Measurements from ENCODE around the gene MADD. TPM values are rescaled to one million over a fixed set of nuclear protein-coding genes. Genes with fewer than 3 reads are reported as not detected.

Gene MADD
- total and polyA plus RNA-seq, 10 of the 15 experiments (the other 5 are each of a cell fraction or from before 2014, with no cell fraction given): 0.47 to 35.4 (median 17.6) TPM

DNA sequence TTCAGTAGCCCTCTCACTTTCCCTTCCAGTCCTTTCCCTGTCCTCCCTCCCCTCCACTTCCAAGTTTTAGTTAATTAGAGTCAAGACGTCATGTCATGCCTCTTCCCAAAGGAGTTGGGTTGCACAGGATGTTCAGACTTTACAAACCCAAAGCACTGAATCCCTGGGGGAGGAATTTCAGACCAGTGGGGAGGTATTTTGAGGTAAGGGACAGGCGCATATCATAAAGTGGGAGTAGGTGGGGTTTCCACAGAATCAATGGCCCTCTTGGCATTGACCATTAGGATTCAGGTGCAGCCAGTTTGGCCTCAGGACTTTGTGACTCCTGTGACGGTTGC, 20.6 kb upstream of the MADD start (continued):
- TF ChIP-seq, protein P1, sequence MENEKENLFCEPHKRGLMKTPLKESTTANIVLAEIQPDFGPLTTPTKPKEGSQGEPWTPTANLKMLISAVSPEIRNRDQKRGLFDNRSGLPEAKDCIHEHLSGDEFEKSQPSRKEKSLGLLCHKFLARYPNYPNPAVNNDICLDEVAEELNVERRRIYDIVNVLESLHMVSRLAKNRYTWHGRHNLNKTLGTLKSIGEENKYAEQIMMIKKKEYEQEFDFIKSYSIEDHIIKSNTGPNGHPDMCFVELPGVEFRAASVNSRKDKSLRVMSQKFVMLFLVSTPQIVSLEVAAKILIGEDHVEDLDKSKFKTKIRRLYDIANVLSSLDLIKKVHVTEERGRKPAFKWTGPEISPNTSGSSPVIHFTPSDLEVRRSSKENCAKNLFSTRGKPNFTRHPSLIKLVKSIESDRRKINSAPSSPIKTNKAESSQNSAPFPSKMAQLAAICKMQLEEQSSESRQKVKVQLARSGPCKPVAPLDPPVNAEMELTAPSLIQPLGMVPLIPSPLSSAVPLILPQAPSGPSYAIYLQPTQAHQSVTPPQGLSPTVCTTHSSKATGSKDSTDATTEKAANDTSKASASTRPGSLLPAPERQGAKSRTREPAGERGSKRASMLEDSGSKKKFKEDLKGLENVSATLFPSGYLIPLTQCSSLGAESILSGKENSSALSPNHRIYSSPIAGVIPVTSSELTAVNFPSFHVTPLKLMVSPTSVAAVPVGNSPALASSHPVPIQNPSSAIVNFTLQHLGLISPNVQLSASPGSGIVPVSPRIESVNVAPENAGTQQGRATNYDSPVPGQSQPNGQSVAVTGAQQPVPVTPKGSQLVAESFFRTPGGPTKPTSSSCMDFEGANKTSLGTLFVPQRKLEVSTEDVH (IDR thresholded peaks at IDR 0.05; ENCODE audit: low read depth, partially characterized antibody): no peak

DNA sequence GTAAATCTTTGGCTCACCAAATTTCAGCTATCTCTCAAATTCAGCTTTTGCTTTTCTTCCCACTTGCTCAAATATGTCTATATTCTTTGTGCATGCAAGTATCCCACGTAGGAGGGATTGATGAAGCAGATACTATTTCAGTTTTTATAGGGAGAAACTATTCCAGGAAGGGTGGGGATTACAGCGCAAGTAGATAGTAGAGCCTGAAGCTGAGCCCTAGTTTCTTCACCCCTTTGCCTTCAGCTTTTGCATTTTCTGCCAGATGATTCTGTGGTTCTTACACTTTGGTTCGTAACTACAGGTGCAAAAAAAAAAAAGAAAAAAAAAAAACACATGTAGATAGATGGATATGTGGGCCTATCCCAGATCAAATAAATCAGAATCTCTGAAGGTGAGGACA, 18.2 kb upstream of the MADD start:
- Histone ChIP-seq H3K27ac (ENCODE audit: control insufficient read depth, insufficient read depth) (no peak overlapping the region), H3K9me3 (replicated peaks; ENCODE audit: control insufficient read depth, insufficient read depth, low read length) (no peaks in the 10 kb centered on the region), H3K4me3 (no peak overlapping the region), H3K9ac (ENCODE audit: control insufficient read depth, insufficient read depth, low read length) (no peak overlapping the region), H2AFZ (ENCODE audit: control insufficient read depth, low read depth, low read length) (no peak overlapping the region), H3K36me3 (ENCODE audit: control insufficient read depth in 2 of 2, insufficient read depth in 2 of 2, low read length in 1 of 2) (no peaks in the 10 kb centered on the region; a peak in 1 of 4 replicates), H3K27me3 (replicated peaks in 1 of 2; ENCODE audit: control insufficient read depth in 2 of 2, insufficient read depth in 2 of 2, low read length in 1 of 2) (no peaks in the 10 kb centered on the region), H4K20me1 (ENCODE audit: control insufficient read depth, insufficient read depth) (no peaks in the 10 kb centered on the region), H3K4me2 (ENCODE audit: control insufficient read depth, insufficient read depth) (no peak overlapping the region), H3K4me1 (ENCODE audit: control insufficient read depth, insufficient read depth, low read length) (peaks cover 8% of the 10 kb centered on the region), H3K79me2 (ENCODE audit: control insufficient read depth, insufficient read depth, low read length) (peaks cover 24% of the 10 kb centered on the region)
- no peak for FAIRE-seq
- TF ChIP-seq ESRRA (IDR thresholded peaks at IDR 0.05; ENCODE audit: low read length) (no peak), EZH2 (IDR thresholded peaks at IDR 0.05; ENCODE audit: borderline replicate concordance, control insufficient read depth, low read depth, low read length) (no peak), SUPT20H (IDR thresholded peaks at IDR 0.05; ENCODE audit: borderline replicate concordance, control insufficient read depth, low read depth, low read length) (no peak), TCF3 (IDR thresholded peaks at IDR 0.05; ENCODE audit: borderline replicate concordance, insufficient read depth, low read depth, low read length) (no peak), FOXK2 (IDR thresholded peaks at IDR 0.05) (no peak), POLR2AphosphoS5 (IDR thresholded peaks at IDR 0.05; ENCODE audit: low read length) (no peak)
- TF ChIP-seq, protein P2, sequence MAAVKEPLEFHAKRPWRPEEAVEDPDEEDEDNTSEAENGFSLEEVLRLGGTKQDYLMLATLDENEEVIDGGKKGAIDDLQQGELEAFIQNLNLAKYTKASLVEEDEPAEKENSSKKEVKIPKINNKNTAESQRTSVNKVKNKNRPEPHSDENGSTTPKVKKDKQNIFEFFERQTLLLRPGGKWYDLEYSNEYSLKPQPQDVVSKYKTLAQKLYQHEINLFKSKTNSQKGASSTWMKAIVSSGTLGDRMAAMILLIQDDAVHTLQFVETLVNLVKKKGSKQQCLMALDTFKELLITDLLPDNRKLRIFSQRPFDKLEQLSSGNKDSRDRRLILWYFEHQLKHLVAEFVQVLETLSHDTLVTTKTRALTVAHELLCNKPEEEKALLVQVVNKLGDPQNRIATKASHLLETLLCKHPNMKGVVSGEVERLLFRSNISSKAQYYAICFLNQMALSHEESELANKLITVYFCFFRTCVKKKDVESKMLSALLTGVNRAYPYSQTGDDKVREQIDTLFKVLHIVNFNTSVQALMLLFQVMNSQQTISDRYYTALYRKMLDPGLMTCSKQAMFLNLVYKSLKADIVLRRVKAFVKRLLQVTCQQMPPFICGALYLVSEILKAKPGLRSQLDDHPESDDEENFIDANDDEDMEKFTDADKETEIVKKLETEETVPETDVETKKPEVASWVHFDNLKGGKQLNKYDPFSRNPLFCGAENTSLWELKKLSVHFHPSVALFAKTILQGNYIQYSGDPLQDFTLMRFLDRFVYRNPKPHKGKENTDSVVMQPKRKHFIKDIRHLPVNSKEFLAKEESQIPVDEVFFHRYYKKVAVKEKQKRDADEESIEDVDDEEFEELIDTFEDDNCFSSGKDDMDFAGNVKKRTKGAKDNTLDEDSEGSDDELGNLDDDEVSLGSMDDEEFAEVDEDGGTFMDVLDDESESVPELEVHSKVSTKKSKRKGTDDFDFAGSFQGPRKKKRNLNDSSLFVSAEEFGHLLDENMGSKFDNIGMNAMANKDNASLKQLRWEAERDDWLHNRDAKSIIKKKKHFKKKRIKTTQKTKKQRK (IDR thresholded peaks at IDR 0.05; ENCODE audit: low read depth, low read length): no peak
- TF ChIP-seq, protein P3, sequence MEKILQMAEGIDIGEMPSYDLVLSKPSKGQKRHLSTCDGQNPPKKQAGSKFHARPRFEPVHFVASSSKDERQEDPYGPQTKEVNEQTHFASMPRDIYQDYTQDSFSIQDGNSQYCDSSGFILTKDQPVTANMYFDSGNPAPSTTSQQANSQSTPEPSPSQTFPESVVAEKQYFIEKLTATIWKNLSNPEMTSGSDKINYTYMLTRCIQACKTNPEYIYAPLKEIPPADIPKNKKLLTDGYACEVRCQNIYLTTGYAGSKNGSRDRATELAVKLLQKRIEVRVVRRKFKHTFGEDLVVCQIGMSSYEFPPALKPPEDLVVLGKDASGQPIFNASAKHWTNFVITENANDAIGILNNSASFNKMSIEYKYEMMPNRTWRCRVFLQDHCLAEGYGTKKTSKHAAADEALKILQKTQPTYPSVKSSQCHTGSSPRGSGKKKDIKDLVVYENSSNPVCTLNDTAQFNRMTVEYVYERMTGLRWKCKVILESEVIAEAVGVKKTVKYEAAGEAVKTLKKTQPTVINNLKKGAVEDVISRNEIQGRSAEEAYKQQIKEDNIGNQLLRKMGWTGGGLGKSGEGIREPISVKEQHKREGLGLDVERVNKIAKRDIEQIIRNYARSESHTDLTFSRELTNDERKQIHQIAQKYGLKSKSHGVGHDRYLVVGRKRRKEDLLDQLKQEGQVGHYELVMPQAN (conservative IDR thresholded peaks at IDR 0.05): no peak
- TF ChIP-seq, protein P4, sequence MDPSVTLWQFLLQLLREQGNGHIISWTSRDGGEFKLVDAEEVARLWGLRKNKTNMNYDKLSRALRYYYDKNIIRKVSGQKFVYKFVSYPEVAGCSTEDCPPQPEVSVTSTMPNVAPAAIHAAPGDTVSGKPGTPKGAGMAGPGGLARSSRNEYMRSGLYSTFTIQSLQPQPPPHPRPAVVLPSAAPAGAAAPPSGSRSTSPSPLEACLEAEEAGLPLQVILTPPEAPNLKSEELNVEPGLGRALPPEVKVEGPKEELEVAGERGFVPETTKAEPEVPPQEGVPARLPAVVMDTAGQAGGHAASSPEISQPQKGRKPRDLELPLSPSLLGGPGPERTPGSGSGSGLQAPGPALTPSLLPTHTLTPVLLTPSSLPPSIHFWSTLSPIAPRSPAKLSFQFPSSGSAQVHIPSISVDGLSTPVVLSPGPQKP (IDR thresholded peaks at IDR 0.05; ENCODE audit: low read depth, low read length): no peak
- in situ Hi-C loops (cut with MboI) (no loop called here), intact Hi-C loops (cut with micrococcal nuclease; ENCODE audit: unreplicated experiment) (no loop called here)
- no TSS peak for BruUV-seq (replicated peaks)
- POLR2A ChIA-PET: interaction anchor here (0.6 kb wide), 1 partner anchor 36 kb away, joined by 3 read pairs; no protein-coding TSS in a partner anchor
- RAD21 ChIA-PET (ENCODE audit: unreplicated experiment): interaction anchor here (0.7 kb wide), 1 partner anchor 38 kb away, joined by 3 read pairs; no protein-coding TSS in a partner anchor
- SMC1A ChIA-PET (ENCODE audit: uncharacterized antibody, unreplicated experiment): interaction anchor here (0.8 to 1.1 kb wide), 2 partner anchors 74 to 122 kb away, joined by 3 read pairs; no protein-coding TSS in a partner anchor
- ATAC-seq: no peak
- CTCF ChIA-PET: interaction anchor here (0.7 to 1.0 kb wide), 3 partner anchors 14 to 365 kb away, joined by 3 read pairs; no protein-coding TSS in a partner anchor
- DNase-seq (ENCODE audit: low read depth, low spot score): no peak
- 70% methylated on average over 2 of the region's 3 CpGs for WGBS (ENCODE audit: insufficient coverage, insufficient replicate concordance, low lambda C conversion rate, missing lambda C conversion rate)

Measured in GM12878 (cell line).